DOHH2 (cell line): ENCODE results near the gene PRKN.

Experiments
- H3F3A ChIP-seq: fragments of 200-600 bp; sonication (generic), shearing (Covaris generic); 2 replicates; pipeline ENCODE4 v1.6.0; 2016; ENCODE audit warnings: antibody characterized with exemption, mild to moderate bottlenecking; ENCODE audit not compliant: control insufficient read depth, insufficient read depth
- H3K27ac ChIP-seq: fragments of 200-600 bp; sonication (generic); 2 replicates; pipeline ENCODE4 v1.5.1; 2014; ENCODE audit warnings: low read depth, mild to moderate bottlenecking, low read length, moderate library complexity
- H3K27me3 ChIP-seq: fragments of 200-600 bp; sonication (generic); 2 replicates; pipeline ENCODE4 v1.6.1; 2014; ENCODE audit warnings: mild to moderate bottlenecking, low read length, mixed read lengths; ENCODE audit not compliant: control insufficient read depth
- H3K36me3 ChIP-seq: fragments of 200-600 bp; sonication (generic); 2 replicates; pipeline ENCODE4 v1.6.1; 2014; ENCODE audit warnings: mild to moderate bottlenecking, low read length, moderate library complexity, mixed read lengths; ENCODE audit not compliant: control insufficient read depth
- H3K4me1 ChIP-seq: fragments of 200-600 bp; sonication (generic); 2 replicates; pipeline ENCODE4 v1.6.1; 2014; ENCODE audit warnings: mild to moderate bottlenecking, low read length, mixed read lengths; ENCODE audit not compliant: control insufficient read depth
- H3K4me2 ChIP-seq: fragments of 200-600 bp; sonication (generic); 2 replicates; pipeline ENCODE4 v1.6.0; 2014; ENCODE audit warnings: mild to moderate bottlenecking, low read length, moderate library complexity
- H3K4me3 ChIP-seq: fragments of 200-600 bp; sonication (generic); 2 replicates; pipeline ENCODE4 v1.5.1; 2014; ENCODE audit warnings: mild to moderate bottlenecking, low read length, mixed read lengths
- H3K79me2 ChIP-seq: fragments of 200-600 bp; sonication (generic); 2 replicates; pipeline ENCODE4 v1.6.1; 2014; ENCODE audit warnings: mild to moderate bottlenecking, low read length, mixed read lengths; ENCODE audit not compliant: control insufficient read depth
- H3K9me2 ChIP-seq: fragments of 200-600 bp; sonication (generic); replicated peaks from 2 replicates; pipeline ENCODE4 v1.6.1; 2014; ENCODE audit warnings: mild to moderate bottlenecking, low read length, mixed read lengths; ENCODE audit not compliant: control insufficient read depth
- H3K9me3 ChIP-seq: fragments of 200-600 bp; sonication (generic); 2 replicates; pipeline ENCODE4 v1.6.1; 2014; ENCODE audit warnings: antibody characterized with exemption, low read length, mixed read lengths; ENCODE audit not compliant: control insufficient read depth, insufficient read depth
- H4K20me1 ChIP-seq: fragments of 200-600 bp; sonication (generic); 2 replicates; pipeline ENCODE4 v1.6.0; 2014; ENCODE audit warnings: low read depth, mild to moderate bottlenecking, antibody characterized with exemption, low read length, moderate library complexity; ENCODE audit not compliant: control insufficient read depth, insufficient read depth
- CTCF ChIP-seq: fragments of 200-600 bp; sonication (generic); IDR thresholded peaks from one replicate; pipeline ENCODE4 v1.5.1; 2014; ENCODE audit warnings: antibody characterized with exemption, mild to moderate bottlenecking, low read depth, low read length; ENCODE audit not compliant: poor library complexity, severe bottlenecking
- EZH2phosphoT487 ChIP-seq: fragments of 200-600 bp; sonication (generic); IDR thresholded peaks from 2 replicates; pipeline ENCODE4 v1.6.1; 2017; ENCODE audit warnings: borderline replicate concordance, mild to moderate bottlenecking, antibody characterized with exemption, low read length, moderate library complexity, mixed read lengths

Gene PRKN

GRCh38 chr6:161973064-161973463, 754.5 kb downstream of the PRKN start:
- Histone ChIP-seq H3K4me1 (no peaks in the 10 kb centered on the region), H3K9me3 (peaks cover 3% of the 10 kb centered on the region; the same call in 1 of the 2 replicates), H3K36me3 (no peaks in the 10 kb centered on the region), H3K27ac (no peak overlapping the region), H3K4me2 (no peak overlapping the region), H4K20me1 (no peaks in the 10 kb centered on the region), H3K79me2 (no peaks in the 10 kb centered on the region), H3F3A (no peaks in the 10 kb centered on the region), H3K4me3 (no peak overlapping the region), H3K9me2 (no peaks in the 10 kb centered on the region), H3K27me3 (no peaks in the 10 kb centered on the region)
- TF ChIP-seq CTCF (no peak), EZH2phosphoT487 (no peak)

- no peak overlapping the region for H3K4me3 ChIP-seq
- H3K9me2 ChIP-seq = no peaks in the 10 kb centered on the region
- H3F3A ChIP-seq = no peaks in the 10 kb centered on the region
- no peaks in the 10 kb centered on the region for H4K20me1 ChIP-seq
- H3K79me2 ChIP-seq = no peaks in the 10 kb centered on the region
- H3K27ac ChIP-seq = no peak overlapping the region
- H3K36me3 ChIP-seq = no peaks in the 10 kb centered on the region
- peaks cover 3% of the 10 kb centered on the region; the same call in 1 of the 2 replicates for H3K9me3 ChIP-seq
- H3K27me3 ChIP-seq = no peaks in the 10 kb centered on the region
- TF ChIP-seq CTCF = no peak
- TF ChIP-seq EZH2phosphoT487 = no peak
- H3K4me2 ChIP-seq = no peak overlapping the region
- H3K4me1 ChIP-seq = no peaks in the 10 kb centered on the region
These were observed 756.5 kb downstream of the PRKN start for GRCh38 chr6:161971043-161971442.

GRCh38 chr6:161963634-161964234, 763.8 kb downstream of the PRKN start:
- H3K9me3 ChIP-seq = no peaks in the 10 kb centered on the region
- H3K4me1 ChIP-seq = no peaks in the 10 kb centered on the region
- no peaks in the 10 kb centered on the region for H4K20me1 ChIP-seq
- no peaks in the 10 kb centered on the region for H3K36me3 ChIP-seq
- H3F3A ChIP-seq = no peaks in the 10 kb centered on the region
- no peak overlapping the region for H3K27ac ChIP-seq
- no peaks in the 10 kb centered on the region for H3K79me2 ChIP-seq
- H3K27me3 ChIP-seq = no peaks in the 10 kb centered on the region
- H3K9me2 ChIP-seq = no peaks in the 10 kb centered on the region
- TF ChIP-seq CTCF (no peak), EZH2phosphoT487 (no peak)
- no peak overlapping the region for H3K4me2 ChIP-seq
- H3K4me3 ChIP-seq = no peak overlapping the region
